ENCODE data around the gene NT5DC1.

The NT5DC1 gene

DNA sequence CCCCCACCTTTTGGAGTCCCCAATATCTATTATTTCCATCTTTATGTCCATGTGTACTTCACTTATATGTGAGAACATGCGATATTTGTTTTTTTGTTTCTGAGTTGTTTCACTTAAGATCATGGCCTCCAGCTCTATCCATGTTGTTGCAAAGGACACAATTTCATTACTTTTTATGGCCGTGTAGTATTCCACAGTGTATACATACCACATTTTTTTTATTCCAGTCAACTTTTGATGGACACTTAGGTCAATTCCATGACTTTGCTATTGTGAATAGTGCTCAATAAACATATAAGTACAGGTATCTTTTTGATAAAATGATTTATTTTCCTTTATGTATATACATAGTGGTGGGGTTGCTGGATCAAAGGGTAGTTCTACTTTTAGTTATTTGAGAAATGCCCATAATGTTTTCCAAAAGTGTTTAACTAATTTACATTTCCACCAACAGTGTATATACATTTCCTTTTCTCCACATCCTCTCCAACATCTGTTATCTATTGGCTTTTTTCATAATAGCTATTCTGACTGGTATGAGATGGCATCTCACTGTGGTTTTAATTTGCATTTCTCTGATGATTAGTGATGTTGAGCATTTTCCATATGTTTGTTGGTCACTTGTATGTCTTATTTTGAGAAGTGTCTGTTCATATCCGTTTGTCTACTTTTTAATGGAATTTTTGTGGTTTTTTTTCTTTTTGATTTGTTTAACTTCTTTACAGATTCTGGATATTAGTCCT, 59.3 kb downstream of the NT5DC1 start:
- DNase-seq (ENCODE audit: low read depth) = no peak
- H3K4me3 ChIP-seq (ENCODE audit: control insufficient read depth, low read depth, low read length) = no peak overlapping the region
- TF ChIP-seq, protein P1, sequence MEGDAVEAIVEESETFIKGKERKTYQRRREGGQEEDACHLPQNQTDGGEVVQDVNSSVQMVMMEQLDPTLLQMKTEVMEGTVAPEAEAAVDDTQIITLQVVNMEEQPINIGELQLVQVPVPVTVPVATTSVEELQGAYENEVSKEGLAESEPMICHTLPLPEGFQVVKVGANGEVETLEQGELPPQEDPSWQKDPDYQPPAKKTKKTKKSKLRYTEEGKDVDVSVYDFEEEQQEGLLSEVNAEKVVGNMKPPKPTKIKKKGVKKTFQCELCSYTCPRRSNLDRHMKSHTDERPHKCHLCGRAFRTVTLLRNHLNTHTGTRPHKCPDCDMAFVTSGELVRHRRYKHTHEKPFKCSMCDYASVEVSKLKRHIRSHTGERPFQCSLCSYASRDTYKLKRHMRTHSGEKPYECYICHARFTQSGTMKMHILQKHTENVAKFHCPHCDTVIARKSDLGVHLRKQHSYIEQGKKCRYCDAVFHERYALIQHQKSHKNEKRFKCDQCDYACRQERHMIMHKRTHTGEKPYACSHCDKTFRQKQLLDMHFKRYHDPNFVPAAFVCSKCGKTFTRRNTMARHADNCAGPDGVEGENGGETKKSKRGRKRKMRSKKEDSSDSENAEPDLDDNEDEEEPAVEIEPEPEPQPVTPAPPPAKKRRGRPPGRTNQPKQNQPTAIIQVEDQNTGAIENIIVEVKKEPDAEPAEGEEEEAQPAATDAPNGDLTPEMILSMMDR (IDR thresholded peaks at IDR 0.05; ENCODE audit: control insufficient read depth, insufficient read depth, low read depth, low read length, missing control alignments) = no peak

DNA sequence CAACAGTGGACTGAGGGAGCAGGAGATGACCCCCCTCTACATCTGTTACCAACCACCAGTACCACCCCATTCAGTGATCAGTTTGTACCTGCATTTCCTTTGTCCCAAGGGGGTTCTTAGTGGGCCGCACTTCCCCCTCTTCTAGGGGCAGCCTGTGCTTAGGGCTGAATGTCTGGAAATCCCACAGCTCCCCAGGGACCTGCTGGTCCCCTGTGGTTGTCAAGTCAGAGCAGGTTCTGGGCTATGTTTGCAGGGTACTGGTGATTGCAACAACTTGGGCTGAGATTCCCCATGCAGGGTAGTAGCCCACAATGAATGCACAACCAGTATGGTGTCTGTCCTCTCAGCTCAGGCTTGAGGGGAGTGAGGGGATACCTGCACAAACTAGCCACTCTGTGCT, 64.9 kb downstream of the NT5DC1 start:
- no peak overlapping the region for H3K4me3 ChIP-seq (ENCODE audit: control insufficient read depth, low read depth, low read length)
- TF ChIP-seq, protein P1 (IDR thresholded peaks at IDR 0.05; ENCODE audit: control insufficient read depth, insufficient read depth, low read depth, low read length, missing control alignments) = no peak
- DNase-seq (ENCODE audit: low read depth) = no peak

DNA sequence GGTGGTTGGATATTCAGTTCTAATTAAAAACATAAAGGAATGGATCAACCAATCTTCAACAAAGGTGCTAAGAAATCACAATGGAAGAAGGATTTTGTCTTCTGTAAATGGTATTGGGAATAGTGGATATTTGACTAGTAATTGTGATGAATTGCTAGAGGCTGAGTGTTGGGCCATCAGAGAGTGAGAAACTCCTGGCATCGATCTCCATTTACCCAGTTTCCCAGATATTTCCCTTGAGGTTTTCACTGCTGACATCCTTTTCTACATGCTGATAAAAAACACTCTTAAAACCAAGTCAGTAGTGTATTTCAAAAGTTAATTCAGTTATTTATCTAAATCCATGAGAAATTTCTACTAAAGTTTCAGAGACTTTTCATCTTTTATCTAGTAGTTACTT, 65.7 kb downstream of the NT5DC1 start:
- TF ChIP-seq, protein P1 (IDR thresholded peaks at IDR 0.05; ENCODE audit: control insufficient read depth, insufficient read depth, low read depth, low read length, missing control alignments) = no peak
- H3K4me3 ChIP-seq (ENCODE audit: control insufficient read depth, low read depth, low read length) = no peak overlapping the region
- DNase-seq (ENCODE audit: low read depth) = no peak

DNA sequence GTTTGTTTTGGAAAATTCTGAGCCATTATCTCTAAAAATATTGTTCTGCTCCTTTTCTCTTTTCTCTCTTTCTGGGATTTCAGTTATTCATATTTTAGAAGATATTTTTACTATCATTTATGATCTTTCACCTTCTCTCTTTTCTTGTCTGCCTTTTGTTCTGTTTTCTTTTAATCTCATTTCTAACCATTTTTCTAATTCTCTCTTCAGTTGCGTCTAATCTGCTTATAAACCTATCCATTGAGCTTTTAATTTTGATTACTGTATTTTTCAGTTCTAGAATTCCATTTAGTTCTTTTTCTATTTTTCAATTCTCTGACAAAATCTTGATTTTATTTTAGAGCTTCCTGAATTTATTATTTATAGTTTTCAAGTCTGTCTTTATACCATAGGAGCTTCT, 67.5 kb downstream of the NT5DC1 start:
- TF ChIP-seq, protein P1 (IDR thresholded peaks at IDR 0.05; ENCODE audit: control insufficient read depth, insufficient read depth, low read depth, low read length, missing control alignments) = no peak
- H3K4me3 ChIP-seq (ENCODE audit: control insufficient read depth, low read depth, low read length) = no peak overlapping the region
- no peak for DNase-seq (ENCODE audit: low read depth)

DNA sequence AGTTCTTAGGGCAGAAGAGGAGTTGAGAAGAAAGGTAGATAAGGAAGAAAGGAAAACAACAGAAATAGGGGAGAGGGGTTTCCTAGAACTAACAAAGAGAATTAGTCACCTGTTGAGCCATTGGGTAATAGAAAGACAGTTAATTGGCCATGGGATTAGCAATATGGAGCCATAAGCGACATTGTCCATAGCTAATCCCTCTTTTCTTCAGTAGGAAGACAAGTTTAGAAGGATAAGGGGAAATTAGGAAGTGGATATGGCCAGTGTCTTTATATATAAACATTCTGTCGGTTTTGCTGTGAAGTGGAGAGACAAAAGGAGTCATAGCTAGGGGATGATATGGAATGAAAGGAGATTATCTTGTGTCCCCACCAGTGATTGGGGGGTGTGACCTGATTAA, 69.2 kb downstream of the NT5DC1 start:
- TF ChIP-seq, protein P1 (IDR thresholded peaks at IDR 0.05; ENCODE audit: control insufficient read depth, insufficient read depth, low read depth, low read length, missing control alignments) = no peak
- no peak for DNase-seq (ENCODE audit: low read depth)

DNA sequence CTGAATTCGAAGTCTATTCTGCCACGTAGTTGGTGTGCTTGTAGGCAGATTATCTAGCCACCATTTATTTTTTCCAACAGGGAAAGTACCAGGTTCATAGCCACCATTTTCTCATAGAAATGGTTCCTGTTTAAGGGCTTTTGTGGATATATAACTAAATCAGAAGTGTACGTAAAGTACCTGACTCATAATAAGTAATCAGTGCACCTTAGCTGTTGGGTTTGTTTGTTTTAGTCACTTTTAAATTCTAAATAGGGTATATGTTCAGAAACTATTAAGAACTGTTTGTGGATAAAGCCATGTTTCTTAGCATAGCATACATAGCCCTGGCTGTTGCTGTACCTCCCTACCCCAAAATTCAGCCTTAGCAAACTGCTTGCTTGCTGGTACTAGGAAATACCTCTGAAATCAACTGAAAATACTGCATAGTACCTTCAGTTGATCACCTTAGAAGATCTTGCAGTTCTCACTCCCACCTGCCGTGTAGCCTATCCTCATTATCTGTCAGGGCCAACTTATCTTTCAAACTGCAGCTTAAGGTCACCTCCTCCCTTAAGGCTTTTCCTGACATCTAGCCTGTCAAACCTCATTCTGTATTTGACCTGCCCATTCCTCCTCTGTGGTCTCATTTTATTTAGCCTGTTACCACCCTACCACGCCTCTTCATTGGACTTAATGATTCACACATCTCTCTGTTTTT, 69.9 kb downstream of the NT5DC1 start:
- TF ChIP-seq, protein P1 (IDR thresholded peaks at IDR 0.05; ENCODE audit: control insufficient read depth, insufficient read depth, low read depth, low read length, missing control alignments) = no peak
- H3K4me3 ChIP-seq (ENCODE audit: control insufficient read depth, low read depth, low read length) = no peak overlapping the region
- no peak for DNase-seq (ENCODE audit: low read depth)

More for the DNA sequence above, 69.2 kb downstream of the NT5DC1 start:
- no peak overlapping the region for H3K4me3 ChIP-seq (ENCODE audit: control insufficient read depth, low read depth, low read length)

Measured in AG09309 (cell line).